CD4-positive, alpha-beta T cell treated with Interleukin-15 for 4 hours (primary cell): ENCODE results near the gene TSEN2.
"Not testable (repeated sequence)": the region's sequence is repeated elsewhere in the genome, so short reads cannot be mapped to it uniquely, and the experiment has no call there.

Source experiments
- DNase-seq: peaks from one replicate; pipeline ENCODE4 v3.0.0-alpha.2; 2020; ENCODE audit warnings: low spot score

The TSEN2 gene

DNA sequence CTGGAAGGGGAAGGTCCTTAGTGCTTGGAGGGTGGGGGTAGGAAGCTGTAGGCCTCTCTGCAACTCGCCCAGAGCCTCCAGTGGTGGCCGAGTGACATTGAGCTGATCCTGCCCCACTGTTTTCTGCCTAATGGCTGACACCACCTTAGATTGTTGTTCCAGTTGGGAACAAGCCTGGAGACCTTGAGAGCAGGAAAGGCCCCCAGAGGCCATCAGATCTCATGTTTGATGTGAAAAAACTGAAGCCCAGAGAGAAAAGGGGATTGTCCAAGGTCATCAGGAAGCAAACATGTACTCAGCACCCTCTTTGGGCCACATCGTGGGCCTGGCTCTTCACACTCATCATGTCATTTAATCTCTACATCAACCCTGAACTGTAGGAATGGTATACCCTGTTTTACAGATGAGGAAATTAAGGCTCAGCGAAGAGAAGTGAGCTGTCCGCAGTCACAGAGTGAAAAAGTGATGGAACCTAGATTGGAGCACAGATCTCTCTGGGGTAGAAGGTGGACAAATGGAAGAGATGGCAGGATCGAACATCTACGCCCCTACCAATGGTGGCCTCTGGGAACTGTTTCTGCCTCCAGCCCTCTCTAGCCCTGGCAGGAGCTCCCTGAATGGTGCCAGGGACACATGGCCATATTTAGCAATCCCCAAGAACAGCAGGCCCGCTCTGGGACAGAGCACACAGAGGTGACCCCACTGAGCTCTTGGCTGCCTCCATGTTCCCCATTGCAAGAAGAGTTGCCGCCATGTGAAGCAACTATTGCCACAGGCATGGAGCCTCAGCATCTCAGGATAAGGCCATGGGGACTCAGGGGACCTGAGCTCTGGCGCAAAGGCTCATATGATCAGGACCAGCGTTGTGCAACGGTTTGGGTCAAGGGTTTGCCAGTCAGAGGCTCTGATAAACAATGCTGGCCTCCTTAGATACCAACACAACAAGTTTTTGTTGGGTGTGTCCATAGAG lies 31.6 kb upstream of the TSEN2 start:
- DNase-seq, result no peak

DNA sequence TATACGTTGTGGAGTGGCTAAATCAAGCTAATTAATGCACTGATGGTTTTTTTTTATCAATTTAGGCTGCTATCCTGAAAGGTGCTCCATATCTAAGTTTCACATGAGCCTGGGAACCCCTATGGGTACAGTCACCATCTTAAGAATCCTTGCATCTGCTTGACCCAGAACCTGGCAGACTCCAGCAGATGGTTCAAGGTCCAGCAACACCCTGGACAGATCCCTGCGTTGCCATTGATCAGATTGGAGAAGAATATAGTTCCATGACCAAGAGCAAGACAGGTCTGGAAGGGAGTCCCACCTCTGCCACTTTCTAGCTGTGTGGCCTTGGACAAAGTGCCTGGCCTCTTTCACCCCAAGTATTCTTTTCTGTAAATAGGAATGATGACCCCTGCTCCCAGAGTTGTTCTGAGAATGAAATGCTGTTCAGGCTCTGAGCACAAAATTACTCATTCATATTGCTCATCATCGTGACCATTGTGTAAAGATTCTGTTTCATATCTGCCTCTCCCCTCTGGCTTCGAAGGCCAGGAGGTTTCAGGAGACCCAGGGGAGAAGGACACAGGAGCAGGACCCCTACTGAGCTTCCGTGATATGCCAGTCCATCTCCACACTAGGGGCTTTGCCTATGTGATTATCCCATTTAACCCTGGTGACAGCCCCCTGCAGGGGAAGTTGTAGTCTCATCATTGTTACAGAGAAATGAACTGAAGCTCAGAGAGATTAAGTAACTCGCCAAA lies 30.0 kb upstream of the TSEN2 start:
- DNase-seq, result no peak

DNA sequence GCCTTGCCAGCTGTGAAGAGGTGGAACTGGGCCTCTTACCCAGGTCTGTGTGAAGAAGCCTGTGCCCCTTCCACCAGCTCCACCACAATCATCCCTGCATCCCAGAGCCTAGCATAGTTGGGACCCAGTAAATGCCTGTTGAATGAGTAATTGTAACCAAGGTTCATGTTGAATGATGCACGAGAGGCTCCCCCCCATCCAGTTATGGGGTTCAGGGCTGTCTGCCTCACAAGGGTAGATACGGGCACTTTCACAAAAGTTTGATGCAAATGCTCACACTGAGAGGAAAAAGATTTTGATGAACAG lies 29.5 kb upstream of the TSEN2 start:
- no peak for DNase-seq

DNA sequence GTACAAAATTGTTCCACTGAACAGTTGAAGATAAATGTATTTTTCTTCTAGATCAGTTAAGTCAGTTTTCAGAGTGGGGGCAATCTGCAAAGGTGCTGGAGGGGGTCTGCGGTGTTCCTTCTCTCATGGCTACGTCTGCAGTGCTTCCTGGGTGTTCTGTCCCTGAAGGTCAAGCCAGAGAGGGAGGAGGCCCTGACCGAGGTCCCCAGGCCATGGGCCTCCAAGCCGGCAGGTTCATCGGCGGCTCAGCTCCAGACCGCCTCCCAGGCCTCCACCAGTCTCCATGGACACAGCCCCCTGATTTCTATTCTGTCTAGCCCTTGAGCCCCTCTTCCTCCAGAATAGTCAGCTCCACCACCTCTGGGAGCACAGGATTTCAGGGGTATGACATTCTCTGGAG lies 28.5 kb upstream of the TSEN2 start:
- no peak for DNase-seq

DNA sequence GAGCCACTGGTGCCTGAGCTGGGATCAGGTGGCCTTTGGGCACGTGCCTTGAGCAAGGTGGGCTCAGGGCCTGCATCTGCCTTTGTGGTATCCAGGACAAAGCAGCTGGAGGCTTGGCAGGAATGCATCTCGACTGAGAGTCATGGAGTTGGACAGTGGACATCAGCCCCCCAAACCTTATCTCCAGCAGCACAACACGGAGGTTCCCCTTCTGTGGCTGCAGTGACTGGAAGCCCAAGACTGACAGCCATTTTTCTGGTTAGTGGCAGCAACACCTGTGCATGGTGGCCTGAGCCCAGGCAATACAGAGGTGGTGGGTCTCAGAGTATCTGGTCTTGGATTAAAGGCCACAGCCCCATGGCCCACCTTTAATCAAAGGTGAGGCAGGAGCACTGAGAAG lies 27.8 kb upstream of the TSEN2 start:
- DNase-seq, result no peak

DNA sequence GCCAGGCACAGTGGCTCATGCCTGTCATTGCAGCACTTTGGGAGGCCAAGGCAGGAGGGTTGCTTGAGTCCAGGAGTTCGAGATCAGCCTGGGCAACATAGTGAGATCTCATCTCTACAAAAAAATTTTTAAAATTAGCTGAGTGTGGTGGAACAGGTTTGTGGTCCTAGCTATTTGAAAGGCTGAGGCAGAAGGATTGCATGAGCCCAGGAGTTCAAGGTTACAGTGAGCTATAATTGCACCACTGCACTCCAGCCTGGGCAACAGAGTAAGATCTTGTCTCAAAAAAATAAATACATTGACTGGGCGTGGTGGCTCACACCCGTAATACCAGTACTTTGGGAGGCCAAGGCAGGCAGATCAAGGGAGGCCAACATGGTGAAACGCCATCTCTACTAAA lies 26.9 kb upstream of the TSEN2 start:
- not testable (repeated sequence) for DNase-seq

DNA sequence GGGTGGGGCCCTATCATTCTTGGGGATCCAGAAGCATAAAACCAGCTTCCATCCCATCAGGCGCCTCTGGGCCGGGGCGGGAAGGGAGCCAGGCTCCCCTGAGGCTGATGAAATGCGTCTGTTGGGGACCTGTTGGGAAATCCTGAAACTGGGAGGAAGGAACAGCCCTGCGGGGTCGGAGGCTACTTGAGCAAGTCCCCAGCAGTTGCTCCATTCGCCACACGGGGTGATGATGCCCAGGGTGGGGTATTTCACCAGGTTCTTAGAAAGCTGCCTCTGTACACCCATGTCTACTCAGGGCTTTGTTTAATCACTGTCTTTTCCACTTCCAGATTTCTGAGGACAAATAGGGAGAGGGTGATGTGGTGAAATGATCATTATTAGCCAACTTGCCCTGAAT lies 25.4 kb upstream of the TSEN2 start:
- no peak for DNase-seq

DNA sequence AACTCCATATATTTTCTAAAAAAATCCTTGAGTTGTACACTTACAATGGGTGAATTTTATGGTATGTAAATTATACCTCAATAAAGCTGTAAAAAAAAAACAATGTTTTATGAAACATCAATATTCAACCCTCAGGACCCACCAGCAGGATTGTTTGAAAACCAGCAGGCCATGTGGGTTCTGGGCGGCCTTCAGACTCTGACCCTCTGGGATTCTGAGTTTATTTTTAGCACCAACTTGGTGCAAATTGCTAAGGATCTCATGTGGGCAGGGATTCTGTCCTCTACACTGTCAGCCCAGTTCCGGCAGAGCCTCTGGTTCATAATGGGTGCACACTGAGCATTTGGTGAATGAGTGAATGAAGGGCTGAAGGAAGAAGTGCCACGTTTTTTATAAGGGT lies 24.2 kb upstream of the TSEN2 start:
- DNase-seq, result no peak

DNA sequence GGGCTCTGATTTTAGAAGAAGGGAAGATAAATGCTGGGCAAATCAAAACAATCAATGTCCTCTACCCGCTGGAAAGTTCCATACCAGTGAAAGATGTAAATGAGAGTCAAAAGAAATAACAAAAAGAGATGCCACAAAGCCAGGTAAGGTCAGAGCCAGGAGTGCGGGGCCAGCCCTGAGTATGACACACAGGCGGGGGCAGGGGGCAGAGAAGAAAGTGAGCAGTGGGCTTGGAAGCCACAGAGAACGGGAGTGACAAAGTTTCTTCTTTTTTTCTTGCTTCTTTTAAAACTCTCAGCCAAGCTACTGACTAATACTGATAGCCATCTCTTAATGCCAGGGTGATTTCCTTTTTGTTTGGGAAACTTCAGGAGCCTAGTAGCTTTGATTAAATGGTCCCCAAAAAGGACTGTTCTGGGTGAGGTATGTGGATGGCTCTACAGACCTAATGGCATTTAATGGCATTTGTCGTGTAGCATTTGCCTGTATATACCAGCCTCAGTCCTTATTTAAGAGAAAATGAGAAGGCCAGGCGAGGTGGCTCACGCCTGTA lies 23.1 kb upstream of the TSEN2 start:
- no peak for DNase-seq

DNA sequence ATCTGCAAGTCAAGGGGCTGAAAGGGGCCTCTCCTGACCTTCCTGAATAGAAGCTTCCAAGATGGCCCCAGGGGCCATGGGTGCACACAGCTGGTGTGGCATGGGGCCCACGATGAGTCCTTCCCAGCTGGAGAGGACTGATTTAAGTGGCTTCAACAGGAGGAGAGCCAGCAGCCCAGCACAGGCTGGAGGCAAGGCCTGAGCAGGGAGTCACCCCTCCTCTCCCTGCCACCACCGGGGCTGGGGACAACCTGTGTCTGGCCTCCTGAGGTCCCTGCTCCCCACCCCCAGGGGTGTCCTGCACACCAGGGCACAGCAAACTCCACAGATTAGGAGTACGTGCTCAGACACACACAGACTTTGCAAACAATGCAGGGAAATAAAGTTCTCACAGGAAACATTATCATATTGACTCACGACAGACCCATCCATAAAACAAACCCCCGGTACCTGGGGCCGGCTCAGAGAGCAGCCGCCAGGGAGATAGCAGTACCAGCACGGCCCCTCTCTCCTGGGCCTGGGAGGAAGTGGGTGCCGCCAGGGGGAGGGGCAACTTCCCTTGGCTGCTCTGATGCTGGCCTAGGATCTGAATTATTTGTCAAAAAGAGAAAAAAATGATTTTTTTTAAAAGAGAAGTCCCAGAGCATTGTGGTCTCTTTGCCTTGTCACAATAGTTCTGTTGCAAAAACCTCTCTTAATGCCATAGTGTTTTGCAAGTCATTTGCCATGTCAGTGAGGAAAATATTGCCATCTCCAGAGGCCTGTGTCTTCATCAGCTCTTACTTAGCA lies 21.9 kb upstream of the TSEN2 start:
- DNase-seq, result no peak

DNA sequence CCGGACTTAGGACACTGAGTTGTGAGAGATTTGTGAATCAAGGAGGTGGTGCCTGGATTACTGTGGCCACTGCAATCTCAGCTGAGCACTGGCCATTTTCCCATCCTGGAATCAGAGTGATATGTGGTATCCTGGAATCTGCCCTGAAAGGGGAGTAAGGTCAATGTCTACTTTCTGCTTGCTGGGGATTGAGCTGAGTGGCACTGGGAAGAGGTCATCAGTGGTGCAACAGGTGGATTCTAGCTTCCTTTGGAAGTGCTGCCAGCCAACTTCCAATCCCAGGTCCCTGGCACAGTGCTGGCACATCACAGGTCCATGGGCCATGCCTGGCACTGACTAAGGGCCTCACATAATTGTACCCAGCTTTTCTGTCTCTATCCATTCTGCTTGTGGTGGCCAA lies 20.6 kb upstream of the TSEN2 start:
- DNase-seq, result no peak

DNA sequence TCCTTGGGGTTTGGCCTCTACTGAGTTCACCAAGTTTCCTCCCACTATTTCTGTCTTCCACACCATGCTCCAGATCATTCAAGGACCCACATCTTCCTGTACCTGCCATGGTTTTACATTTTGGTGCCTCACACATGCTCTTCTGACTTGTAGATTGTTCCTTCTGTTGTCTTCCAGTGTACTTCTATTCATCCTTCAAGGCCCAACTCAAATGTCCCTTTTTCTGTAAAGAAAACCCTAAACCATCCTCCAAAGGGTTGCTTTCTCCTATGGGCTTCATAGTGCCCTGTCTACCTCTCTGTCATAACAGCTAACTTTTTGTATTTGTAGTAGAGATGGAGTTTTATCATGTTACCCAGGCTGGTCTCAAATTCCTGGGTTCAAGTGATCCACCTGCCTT lies 20.1 kb upstream of the TSEN2 start:
- no peak for DNase-seq

DNA sequence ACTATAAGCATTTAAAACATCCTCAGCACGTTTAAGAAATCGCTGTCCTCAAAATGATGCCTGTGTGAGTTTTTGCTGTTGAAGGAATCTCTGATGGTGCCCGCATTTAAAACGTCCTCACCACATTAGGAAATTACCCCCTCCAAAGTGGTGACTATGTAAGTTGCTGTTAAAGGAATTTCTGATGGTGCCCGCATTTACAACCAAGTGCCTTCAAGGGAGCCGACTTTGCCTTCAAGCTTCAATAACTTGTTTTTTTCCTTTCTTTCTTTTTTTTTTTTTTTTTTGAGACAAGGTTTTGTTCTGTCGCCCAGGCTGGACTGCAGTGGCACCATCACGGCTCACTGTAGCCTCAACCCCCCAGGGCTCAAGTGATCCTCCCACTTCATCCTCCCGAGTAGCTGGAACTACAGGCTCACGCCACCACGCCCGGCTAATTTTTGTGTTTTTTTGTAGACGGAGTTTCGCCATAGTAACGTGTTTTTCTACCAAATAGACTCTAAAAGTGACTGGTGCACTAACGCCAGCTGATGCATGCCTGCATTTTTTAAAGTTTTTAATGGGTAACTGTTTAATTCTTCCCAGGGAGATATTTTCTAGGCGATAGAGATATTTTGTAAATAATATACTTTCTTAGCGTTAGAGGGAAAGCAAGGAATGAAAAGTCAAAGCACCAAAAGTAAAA lies 19.0 kb upstream of the TSEN2 start:
- no peak for DNase-seq

DNA sequence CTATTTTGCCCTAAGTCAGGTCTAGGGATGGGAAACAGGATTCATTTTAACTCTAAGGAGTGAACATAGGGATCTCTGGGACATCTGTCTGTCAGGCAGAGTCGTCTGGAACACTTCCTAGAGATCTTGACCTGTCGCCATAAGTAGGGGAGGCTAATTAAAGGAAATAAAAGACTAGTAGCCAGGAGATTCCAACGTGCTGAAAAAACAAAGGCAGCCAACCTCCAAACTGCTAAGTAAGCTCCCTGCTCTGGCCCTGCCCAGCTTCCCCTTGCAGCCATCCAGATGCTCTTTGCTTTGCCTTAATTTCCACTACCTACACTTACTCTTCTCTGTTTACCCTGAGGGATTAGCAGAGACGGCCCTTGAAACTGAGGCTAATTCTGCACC lies 18.4 kb upstream of the TSEN2 start:
- no peak for DNase-seq

DNA sequence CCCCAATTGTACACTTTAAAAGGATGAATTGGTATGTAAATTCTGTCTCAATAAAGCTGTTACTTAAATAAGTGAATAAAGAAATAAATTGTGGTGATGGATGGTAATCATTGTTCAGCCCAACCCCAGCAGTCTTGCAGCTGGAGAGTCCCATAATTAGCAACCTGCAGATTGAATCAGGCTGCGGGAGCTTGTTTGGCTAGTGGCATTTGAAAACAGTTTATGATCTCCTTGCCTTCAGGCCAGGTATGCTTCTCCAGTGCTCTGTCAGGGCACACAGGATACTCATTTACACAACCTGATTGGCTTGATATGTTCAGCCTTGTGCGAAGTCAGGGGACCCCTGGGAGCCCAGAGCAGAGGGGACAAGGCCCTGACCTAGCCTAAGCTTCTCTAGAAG lies 16.5 kb upstream of the TSEN2 start:
- DNase-seq, result no peak

DNA sequence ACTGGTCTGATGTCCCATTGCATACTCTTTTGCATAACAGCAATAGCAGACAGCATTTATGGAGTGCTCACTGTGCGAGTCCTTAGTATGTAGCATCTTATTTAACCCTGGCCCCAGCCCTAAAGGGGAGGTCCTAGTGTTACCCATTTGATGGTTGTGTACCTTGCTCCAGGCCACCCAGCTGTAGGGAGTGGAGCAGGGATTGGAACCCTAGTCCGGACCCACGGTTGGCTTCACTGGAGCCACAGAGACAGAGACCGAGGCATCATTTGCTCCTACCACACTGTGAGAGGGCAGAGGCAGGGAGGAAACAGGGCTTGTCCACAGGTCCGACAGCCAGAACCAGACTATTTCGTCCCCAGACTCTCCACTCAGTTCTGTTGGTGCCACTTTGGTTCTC lies 16.0 kb upstream of the TSEN2 start:
- DNase-seq, result no peak

DNA sequence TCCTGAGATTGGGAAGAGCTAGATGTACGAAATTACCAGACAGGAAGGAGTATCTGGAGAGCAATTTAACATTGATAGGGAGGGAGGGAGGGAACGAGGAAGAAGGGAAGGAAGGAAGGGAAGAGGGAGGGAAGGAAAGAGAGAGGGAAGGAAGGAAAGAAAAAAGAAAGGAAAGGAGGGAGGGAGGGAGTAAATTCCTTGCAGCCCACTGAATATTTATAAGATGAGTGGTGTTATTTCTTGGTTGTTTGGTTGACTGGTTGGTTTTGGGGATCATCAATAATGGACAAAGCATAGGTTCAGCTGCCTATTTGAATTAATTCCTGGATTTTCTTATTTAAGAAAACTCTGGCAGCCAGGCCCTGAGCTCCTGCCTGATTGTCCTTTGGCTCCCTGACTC lies 15.5 kb upstream of the TSEN2 start:
- DNase-seq, result no peak

DNA sequence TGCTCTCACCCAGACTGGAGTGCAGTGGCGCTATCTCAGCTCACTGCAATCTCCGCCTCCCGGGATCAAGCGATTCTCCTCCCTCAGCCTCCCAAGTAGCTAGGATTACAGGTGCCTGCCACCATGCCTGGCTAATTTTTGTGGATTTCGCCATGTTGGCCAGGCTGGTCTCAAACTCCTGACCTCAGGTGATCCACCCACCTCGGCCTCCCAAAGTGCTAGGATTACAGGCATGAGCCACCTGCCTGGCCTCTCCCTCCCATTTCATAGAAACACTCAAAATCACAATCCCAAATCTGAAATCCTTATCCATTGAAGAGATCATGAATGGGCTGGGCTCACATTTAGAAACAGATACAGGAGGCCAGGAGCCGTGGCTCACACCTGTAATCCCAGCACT lies 15.1 kb upstream of the TSEN2 start:
- not testable (repeated sequence) for DNase-seq

DNA sequence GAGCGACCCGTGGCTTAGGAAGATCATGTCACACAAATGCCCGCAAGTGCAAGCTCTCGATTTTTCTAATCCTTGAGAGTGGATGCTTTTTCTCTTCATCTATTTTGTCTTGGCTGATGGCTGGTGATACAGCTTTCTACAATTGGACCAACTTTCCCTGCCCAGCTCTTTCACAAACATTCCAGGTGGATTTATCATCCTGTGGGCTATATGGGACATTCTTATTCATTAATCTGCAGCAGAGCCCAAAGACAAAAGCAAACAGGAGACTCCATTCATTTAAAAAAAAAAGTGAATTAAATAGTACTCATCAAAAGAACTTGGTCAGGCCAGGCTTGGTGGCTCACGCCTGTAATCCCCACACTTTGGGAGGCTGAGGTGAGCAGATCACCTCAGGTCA lies 14.2 kb upstream of the TSEN2 start:
- DNase-seq, result no peak

DNA sequence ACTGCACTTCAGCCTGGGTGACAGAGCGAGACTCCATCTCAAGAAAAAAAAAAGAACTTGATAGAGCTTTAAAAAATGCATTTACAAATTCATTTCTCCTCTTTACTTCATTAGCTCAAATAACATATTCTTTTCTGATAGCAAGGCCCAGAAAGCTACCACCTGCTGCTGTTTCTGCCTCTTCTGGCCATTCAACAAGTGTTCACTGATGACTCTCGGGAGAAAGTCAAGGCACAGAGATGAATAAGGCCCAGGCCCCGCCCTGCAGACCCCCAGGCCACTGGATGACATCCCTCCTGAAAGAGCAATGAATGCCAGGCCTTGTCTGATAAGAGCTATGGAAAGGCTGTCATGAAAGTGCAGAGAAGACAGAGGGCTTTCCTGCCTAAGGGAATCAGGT lies 13.6 kb upstream of the TSEN2 start:
- no peak for DNase-seq

DNA sequence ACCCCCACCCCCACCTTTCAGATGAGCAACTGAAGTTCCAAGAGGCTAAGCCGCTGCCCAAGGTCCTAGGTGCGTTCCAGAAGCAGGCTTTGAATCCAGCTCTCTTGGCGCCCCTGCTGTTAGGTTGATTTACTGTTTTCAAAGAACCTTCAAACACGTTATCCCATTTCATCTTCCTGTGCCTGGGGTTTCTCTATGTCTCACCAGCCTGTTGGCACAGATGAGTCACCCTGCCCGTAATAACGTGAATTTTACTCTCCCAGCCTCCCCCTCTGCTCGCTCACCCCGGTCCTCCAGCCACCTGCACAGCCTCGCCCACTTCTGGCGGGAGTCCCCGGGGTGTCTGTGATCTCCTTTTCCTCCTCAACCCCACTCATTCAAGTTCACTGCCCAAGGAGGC lies 13.0 kb upstream of the TSEN2 start:
- DNase-seq, result peak; percentile 19

DNA sequence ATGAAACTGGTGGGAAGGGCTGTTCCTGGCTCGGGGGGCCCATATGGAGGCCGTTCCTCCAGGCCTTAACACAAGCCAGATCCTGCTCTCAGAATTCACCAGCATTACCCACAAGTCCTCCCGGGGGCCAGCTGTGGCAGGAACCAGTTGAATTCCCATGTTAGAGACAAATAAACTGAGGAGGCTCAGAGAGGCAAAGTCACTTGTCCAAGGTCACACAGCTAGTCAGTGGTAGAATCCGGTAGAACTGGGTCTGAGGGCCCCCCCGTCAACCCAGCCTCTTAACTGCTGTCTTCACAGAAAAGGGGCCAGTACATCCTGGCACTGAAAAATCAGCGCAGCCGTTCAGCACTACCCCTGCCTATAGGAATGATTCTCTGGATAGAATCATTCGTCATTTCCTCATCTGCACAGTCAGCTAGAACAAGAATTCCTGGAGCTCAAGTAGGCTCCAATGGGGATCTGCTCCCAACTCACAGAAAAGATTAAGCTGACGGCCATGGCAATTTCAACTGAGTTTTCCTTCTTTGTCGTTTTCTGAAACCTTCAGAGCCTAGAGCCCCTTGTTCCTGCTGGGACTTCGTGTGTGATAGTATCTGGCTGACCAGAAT lies 12.2 kb upstream of the TSEN2 start:
- no peak for DNase-seq
